HepG2 (cell line): ENCODE measurements around the gene CYTH1. TPM values are rescaled to one million over a fixed set of nuclear protein-coding genes. Genes with fewer than 3 reads are reported as not detected.
A peak's percentile ranks its signal among the peaks of the same experiment; 100 is the strongest.

Experiments used
- DNMT3B ChIP-seq: conservative IDR thresholded peaks from 2 replicates; pipeline ENCODE4 v1.6.1; 2016; ENCODE audit warnings: missing biosample characterization, control low read depth
- EZH2 ChIP-seq: conservative IDR thresholded peaks from 2 replicates; pipeline ENCODE4 v1.6.1; 2012; ENCODE audit warnings: mild to moderate bottlenecking, low read depth, low read length, moderate library complexity
- GFI1 ChIP-seq: sonication (generic); formaldehyde crosslinking; IDR thresholded peaks from 2 replicates; pipeline ENCODE4 v1.5.0; 2020; ENCODE audit warnings: missing genetic modification reagents, mild to moderate bottlenecking, borderline replicate concordance
- MTA1 ChIP-seq: sonication (generic); formaldehyde crosslinking; IDR thresholded peaks from 2 replicates; pipeline ENCODE4 v1.4.0; 2020; ENCODE audit warnings: missing genetic modification reagents, mild to moderate bottlenecking, borderline replicate concordance
- NFIB ChIP-seq: sonication (generic); formaldehyde crosslinking; IDR thresholded peaks from 2 replicates; pipeline ENCODE4 v1.9.0; 2021; ENCODE audit warnings: missing genetic modification reagents, mild to moderate bottlenecking, borderline replicate concordance
- NFRKB ChIP-seq: fragments of 450-650 bp; IDR thresholded peaks from 2 replicates; pipeline ENCODE4 v1.6.1; 2017
- SIX4 ChIP-seq: sonication (generic); formaldehyde crosslinking; IDR thresholded peaks from 2 replicates; pipeline ENCODE4 v1.4.0; 2020; ENCODE audit warnings: missing genetic modification reagents
- SPEN ChIP-seq: sonication (generic); formaldehyde crosslinking; IDR thresholded peaks from 2 replicates; pipeline ENCODE4 v1.5.1; 2020; ENCODE audit warnings: low read depth, mild to moderate bottlenecking, missing genetic modification reagents
- SUZ12 ChIP-seq: fragments of 150-350 bp; IDR thresholded peaks from 2 replicates; pipeline ENCODE4 v1.6.1; 2014; ENCODE audit warnings: low read depth, low read length
- ZBTB38 ChIP-seq: sonication (generic); formaldehyde crosslinking; IDR thresholded peaks from 2 replicates; pipeline ENCODE4 v1.5.1; 2020; ENCODE audit warnings: mild to moderate bottlenecking, missing genetic modification reagents
- ZBTB40 ChIP-seq, 2 experiments: fragments of 450-650 bp in 1 of 2; sonication (generic) in 1 of 2; formaldehyde crosslinking in 1 of 2; IDR thresholded peaks; 2 replicates each; pipeline versions ENCODE4 v1.6.1 to v1.8.0; 2016 to 2022; ENCODE audit warnings: antibody characterized with exemption in 1 of 2, mild to moderate bottlenecking in 1 of 2, missing genetic modification reagents in 1 of 2
- ZEB1 ChIP-seq: IDR thresholded peaks from 2 replicates; pipeline ENCODE4 v1.6.1; 2012; ENCODE audit warnings: mild to moderate bottlenecking, low read depth, inconsistent platforms; ENCODE audit not compliant: insufficient replicate concordance
- ZNF232 ChIP-seq: sonication (generic); formaldehyde crosslinking; IDR thresholded peaks from 2 replicates; pipeline ENCODE4 v1.4.0; 2020; ENCODE audit warnings: missing genetic modification reagents, borderline replicate concordance
- ZNF512B ChIP-seq: sonication (generic); formaldehyde crosslinking; IDR thresholded peaks from 2 replicates; pipeline ENCODE4 v1.5.1; 2020; ENCODE audit warnings: missing genetic modification reagents, mild to moderate bottlenecking, borderline replicate concordance
- ZNF552 ChIP-seq: sonication (generic); formaldehyde crosslinking; IDR thresholded peaks from 2 replicates; pipeline ENCODE4 v1.9.0; 2022; ENCODE audit warnings: missing genetic modification reagents, mild to moderate bottlenecking, borderline replicate concordance
- ZNF567 ChIP-seq: sonication (generic); formaldehyde crosslinking; IDR thresholded peaks from 2 replicates; pipeline ENCODE4 v1.8.1; 2023; ENCODE audit warnings: mild to moderate bottlenecking, missing genetic modification reagents, borderline replicate concordance
- ZNF570 ChIP-seq: sonication (generic); formaldehyde crosslinking; IDR thresholded peaks from 2 replicates; pipeline ENCODE4 v1.4.0; 2020; ENCODE audit warnings: mild to moderate bottlenecking, missing genetic modification reagents, borderline replicate concordance
- polyA plus RNA-seq, 8 experiments: library from polyadenylated mRNA; depleted of rRNA in 3 of 8; stranded (reverse) in 7 of 8; unstranded in 1 of 8; fragments of >200 nt; fragmentation: Illumina TruSeq in 4 of 8; extraction: Trizol in 4 of 8; gene quantifications; 2 replicates each; pipeline versions ENCODE4 v1.2.1 to v1.2.3, GENCODE V29; 2011 to 2016; ENCODE audit warnings: low read depth in 4 of 8, missing spikeins in 1 of 8, mixed read lengths in 1 of 8; ENCODE audit not compliant: insufficient read depth in 1 of 8
- total RNA-seq, 5 experiments: library from RNA; depleted of rRNA; stranded (reverse); fragments of >200 nt; fragmentation: Illumina TruSeq; extraction: Trizol; gene quantifications; 2 replicates each; pipeline ENCODE4 v1.2.3, GENCODE V29; 2016; ENCODE audit warnings: low read depth in 1 of 5
- TF ChIP-seq, protein P1 (sequence below): sonication (generic); formaldehyde crosslinking; IDR thresholded peaks from 2 replicates; pipeline ENCODE4 v1.4.0; 2020; ENCODE audit warnings: missing genetic modification reagents; ENCODE audit errors: not compliant biosample characterization

CYTH1 gene
- total and polyA plus RNA-seq, 2 of the 13 experiments (the other 11 are each of a cell fraction or from before 2014, with no cell fraction given): 20.1 to 48.9 TPM

GRCh38 chr17:78708510-78708973 lies 73.5 kb downstream of the CYTH1 start (continued):
- no peak for TF ChIP-seq ZBTB40 (IDR thresholded peaks at IDR 0.05)
- no peak for TF ChIP-seq ZBTB40 (CRISPR knock-in tag; IDR thresholded peaks at IDR 0.05)
- TF ChIP-seq NFRKB: no peak
- no peak for TF ChIP-seq ZNF512B (CRISPR knock-in tag)
- 0 out of 2 replicates have a peak, but pooled peaks have one; percentile 15 for TF ChIP-seq SIX4
- no peak for TF ChIP-seq SPEN (CRISPR knock-in tag)
- TF ChIP-seq ZBTB38 (CRISPR knock-in tag): peak; percentile 78; the same call in 1 of the 2 replicates
- TF ChIP-seq, protein P1, sequence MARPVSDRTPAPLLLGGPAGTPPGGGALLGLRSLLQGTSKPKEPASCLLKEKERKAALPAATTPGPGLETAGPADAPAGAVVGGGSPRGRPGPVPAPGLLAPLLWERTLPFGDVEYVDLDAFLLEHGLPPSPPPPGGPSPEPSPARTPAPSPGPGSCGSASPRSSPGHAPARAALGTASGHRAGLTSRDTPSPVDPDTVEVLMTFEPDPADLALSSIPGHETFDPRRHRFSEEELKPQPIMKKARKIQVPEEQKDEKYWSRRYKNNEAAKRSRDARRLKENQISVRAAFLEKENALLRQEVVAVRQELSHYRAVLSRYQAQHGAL (CRISPR knock-in tag): no peak
- no peak for TF ChIP-seq GFI1 (CRISPR knock-in tag)
- 0 out of 2 replicates have a peak, but pooled peaks have one; percentile 56 for TF ChIP-seq ZNF567 (CRISPR knock-in tag)
- no peak for TF ChIP-seq EZH2
- no peak for TF ChIP-seq ZNF552
- no peak for TF ChIP-seq SUZ12
- TF ChIP-seq ZNF570: no peak
- no peak for TF ChIP-seq MTA1
- no peak for TF ChIP-seq DNMT3B (CRISPR knock-in tag)
- no peak for TF ChIP-seq NFIB (CRISPR knock-in tag)
- TF ChIP-seq ZNF232 (CRISPR knock-in tag): no peak
- peak; percentile 65 for TF ChIP-seq ZEB1
